GM12872 (cell line): ENCODE measurements around the gene FARP1.

ENCODE experiments used
- TF ChIP-seq, protein P1 (sequence below): IDR thresholded peaks from 3 replicates; pipeline ENCODE4 v1.5.1; 2011; ENCODE audit warnings: low read depth, mild to moderate bottlenecking, low read length, moderate library complexity; ENCODE audit not compliant: insufficient read depth

The FARP1 gene

GRCh38 chr13:98427331-98427995, 284.6 kb downstream of the FARP1 start:
- TF ChIP-seq, protein P1, sequence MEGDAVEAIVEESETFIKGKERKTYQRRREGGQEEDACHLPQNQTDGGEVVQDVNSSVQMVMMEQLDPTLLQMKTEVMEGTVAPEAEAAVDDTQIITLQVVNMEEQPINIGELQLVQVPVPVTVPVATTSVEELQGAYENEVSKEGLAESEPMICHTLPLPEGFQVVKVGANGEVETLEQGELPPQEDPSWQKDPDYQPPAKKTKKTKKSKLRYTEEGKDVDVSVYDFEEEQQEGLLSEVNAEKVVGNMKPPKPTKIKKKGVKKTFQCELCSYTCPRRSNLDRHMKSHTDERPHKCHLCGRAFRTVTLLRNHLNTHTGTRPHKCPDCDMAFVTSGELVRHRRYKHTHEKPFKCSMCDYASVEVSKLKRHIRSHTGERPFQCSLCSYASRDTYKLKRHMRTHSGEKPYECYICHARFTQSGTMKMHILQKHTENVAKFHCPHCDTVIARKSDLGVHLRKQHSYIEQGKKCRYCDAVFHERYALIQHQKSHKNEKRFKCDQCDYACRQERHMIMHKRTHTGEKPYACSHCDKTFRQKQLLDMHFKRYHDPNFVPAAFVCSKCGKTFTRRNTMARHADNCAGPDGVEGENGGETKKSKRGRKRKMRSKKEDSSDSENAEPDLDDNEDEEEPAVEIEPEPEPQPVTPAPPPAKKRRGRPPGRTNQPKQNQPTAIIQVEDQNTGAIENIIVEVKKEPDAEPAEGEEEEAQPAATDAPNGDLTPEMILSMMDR = no peak

GRCh38 chr13:98428256-98428966, 285.5 kb downstream of the FARP1 start:
- TF ChIP-seq, protein P1 = no peak

- TF ChIP-seq, protein P1 = no peak
Measured at GRCh38 chr13:98429081-98429480, 286.2 kb downstream of the FARP1 start.

- TF ChIP-seq, protein P1 = no peak
Measured at GRCh38 chr13:98429531-98429930, 286.6 kb downstream of the FARP1 start.

DNA sequence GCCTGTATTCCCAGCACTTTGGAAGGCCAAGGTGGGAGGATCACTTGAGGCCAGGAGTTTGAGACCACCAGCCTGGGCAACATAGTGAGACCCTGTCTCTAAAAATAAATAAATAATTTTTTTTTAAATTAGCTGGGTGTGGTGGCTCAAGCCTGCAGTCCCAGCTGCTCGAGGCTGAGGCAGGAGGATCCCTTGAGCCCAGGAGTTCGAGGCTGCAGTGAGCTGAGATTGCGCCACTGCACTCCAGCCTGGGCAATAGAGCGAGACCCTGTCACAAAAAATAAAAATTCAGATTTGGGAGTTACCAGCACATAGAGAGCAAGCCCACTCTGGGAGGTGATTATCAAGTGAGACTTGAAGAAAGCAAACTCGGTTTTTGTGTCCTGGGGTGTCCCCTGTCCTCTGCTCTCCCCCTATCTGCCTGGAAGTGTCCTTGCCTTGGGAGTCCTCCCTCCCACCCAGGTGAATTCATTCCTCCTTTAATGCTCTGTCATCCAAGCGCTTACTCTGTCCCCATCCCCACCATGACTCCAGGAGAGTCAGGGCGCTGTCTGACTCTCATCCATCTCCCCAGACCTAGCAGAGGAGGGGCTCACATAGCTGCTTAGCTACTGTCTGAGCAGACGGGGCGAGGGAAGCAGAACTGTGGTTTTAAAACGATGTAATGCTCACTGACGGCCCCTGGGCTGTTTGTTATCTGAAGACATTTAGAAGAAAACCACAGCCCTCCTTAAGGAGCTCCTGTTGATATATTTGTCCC, 287.3 kb downstream of the FARP1 start:
- TF ChIP-seq, protein P1 = no peak

DNA sequence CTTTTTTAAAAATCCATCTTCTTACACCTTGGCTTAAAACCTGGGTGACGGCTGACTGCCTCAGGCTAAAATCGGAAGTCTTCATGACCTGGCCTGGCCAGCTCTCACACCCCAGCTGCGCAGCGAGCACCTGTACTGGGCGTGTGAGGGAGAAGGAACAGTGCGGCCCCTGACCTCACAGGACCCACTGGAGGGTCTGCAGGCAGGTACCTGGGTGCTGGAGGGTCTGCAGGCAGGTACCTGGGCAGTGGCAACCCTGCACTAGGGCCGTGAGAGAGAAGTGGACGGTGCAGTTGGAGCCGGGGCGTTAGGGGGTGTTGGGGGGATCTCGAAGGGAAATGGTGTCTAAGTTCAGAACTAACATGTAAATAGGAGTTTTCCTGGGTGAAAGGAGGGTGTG, 289.7 kb downstream of the FARP1 start:
- TF ChIP-seq, protein P1 = no peak

DNA sequence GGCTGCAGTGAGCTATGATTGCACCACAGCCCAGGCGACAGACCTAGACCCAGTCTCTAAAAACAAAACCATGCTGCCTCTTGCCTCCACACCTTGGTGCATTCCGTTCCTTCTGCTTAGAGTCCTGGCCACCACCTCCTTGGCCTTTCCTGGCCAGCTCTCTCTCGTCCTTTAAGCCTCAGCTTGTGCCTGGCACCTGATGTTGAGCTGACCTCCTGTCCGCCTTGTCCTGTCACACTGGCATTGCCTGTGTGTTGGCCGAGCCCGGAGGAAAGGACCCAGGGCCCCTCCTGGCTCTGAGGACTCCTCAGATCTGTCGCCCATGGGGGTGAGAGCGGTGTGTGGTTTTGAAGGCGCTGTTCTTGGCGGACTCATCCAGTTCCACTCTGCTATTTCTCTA, 290.8 kb downstream of the FARP1 start:
- TF ChIP-seq, protein P1 = no peak
